ENCODE measurements around the gene CEP170B. TPM values are rescaled to one million over a fixed set of nuclear protein-coding genes. Genes with fewer than 3 reads are reported as not detected.

Gene CEP170B
- total and polyA plus RNA-seq, 2 donors (not counting 3 experiments of a cell fraction or from before 2014, with no cell fraction given): 13.9 to 38.6 TPM

DNA sequence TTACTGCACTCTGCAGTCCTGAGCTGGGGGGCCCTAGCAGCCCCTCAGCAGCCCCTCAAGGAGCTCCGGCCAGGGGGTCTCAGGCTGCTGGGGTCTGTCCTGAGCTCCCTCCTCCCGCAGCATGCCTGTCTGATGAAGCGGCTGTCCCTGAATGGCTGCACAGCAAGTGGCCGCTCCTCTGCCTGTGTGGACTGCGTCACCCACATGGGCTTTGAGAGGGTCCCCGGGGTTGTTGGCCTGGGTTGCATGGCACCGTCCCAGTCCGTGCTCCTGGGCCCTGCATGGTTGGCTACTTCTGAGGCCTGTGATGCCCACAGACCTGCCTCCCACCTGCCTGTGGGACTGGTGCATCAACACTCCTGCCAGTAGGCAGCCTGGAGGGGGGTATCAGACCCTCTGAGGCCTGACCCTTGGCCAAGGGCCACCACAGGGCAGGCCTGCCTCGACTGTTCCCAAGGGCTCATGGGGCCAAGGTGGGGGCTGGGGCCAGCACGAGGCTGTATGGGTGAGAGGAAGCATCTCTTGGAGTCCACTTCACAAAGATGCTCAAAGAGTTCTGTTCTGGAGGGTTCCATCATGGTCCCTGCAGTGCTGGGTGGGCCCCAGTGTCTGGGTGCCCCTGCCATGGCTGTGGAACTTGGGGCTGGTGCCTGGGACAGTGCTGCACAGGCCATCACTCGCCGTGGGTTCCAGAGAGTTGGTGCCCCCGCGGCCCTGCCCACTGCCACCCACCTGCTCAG lies 12.2 kb downstream of the CEP170B start:
- FAIRE-seq (no peak), DNase-seq (ENCODE audit: low read depth, low spot score) (no peak)
- ChIA-PET CTCF (interaction anchor here (0.8 to 1.2 kb wide), 2 partner anchors 12 to 56 kb away, joined by 3 to 4 read pairs; partner anchors contain the start of gene CEP170B), POLR2A (no interaction called here)
- Histone ChIP-seq H3K9me3 (replicated peaks; ENCODE audit: control insufficient read depth, insufficient read depth, low read length) (no peaks in the 10 kb centered on the region), H3K4me3 (replicated peaks in 1 of 3; ENCODE audit: insufficient read depth in 1 of 3, low read depth in 1 of 3, low read length in 3 of 3) (no peak overlapping the region), H3K36me3 (ENCODE audit: control insufficient read depth in 2 of 2, extremely low read depth in 1 of 2, insufficient read depth in 2 of 2, low read length in 2 of 2) (peaks cover 0 to 17% of the 10 kb centered on the region in 2 experiments), H3K9me1 (replicated peaks; ENCODE audit: control insufficient read depth, extremely low read depth, insufficient read depth, low read length) (no peaks in the 10 kb centered on the region), H3K79me2 (ENCODE audit: control insufficient read depth, insufficient read depth, low read length) (no peaks in the 10 kb centered on the region), H3K4me2 (ENCODE audit: insufficient read depth, low read length) (no peak overlapping the region), H3K27ac (ENCODE audit: insufficient read depth, low read depth, low read length) (no peak overlapping the region), H4K20me1 (replicated peaks; ENCODE audit: control insufficient read depth, extremely low read depth, insufficient read depth, low read length) (no peaks in the 10 kb centered on the region), H2AFZ (ENCODE audit: low read depth, low read length) (no peak overlapping the region), H3K4me1 (ENCODE audit: control insufficient read depth, extremely low read depth, insufficient read depth, low read length) (no peaks in the 10 kb centered on the region), H3K9ac (replicated peaks; ENCODE audit: extremely low read depth, insufficient read depth, low read length) (no peak overlapping the region), H3K27me3 (ENCODE audit: control insufficient read depth in 2 of 2, insufficient read depth in 2 of 2, low read length in 2 of 2) (no peaks in the 10 kb centered on the region)
- BruUV-seq (replicated peaks): no TSS peak
- intact Hi-C loops (cut with micrococcal nuclease): no loop called here
- TF ChIP-seq POLR2A (IDR thresholded peaks at IDR 0.05; ENCODE audit: low read depth, low read length) (no peak), FOS (IDR thresholded peaks at IDR 0.05; ENCODE audit: borderline replicate concordance, insufficient read depth, low read length) (no peak), MAX (IDR thresholded peaks at IDR 0.05; ENCODE audit: insufficient read depth, insufficient read length) (no peak), GATA2 (IDR thresholded peaks at IDR 0.05; ENCODE audit: insufficient read depth, insufficient read length, low read depth, low read length) (no peak), JUN (IDR thresholded peaks at IDR 0.05; ENCODE audit: borderline replicate concordance, insufficient read depth, insufficient read length, low read depth) (no peak), MYC (IDR thresholded peaks at IDR 0.05; ENCODE audit: low read depth, low read length) (no peak), POLR2AphosphoS5 (IDR thresholded peaks at IDR 0.05; ENCODE audit: insufficient read depth, low read depth, low read length) (no peak), EZH2 (IDR thresholded peaks at IDR 0.05; ENCODE audit: borderline replicate concordance, low read depth, low read length, severe bottlenecking) (no peak)
- TF ChIP-seq, protein P1, sequence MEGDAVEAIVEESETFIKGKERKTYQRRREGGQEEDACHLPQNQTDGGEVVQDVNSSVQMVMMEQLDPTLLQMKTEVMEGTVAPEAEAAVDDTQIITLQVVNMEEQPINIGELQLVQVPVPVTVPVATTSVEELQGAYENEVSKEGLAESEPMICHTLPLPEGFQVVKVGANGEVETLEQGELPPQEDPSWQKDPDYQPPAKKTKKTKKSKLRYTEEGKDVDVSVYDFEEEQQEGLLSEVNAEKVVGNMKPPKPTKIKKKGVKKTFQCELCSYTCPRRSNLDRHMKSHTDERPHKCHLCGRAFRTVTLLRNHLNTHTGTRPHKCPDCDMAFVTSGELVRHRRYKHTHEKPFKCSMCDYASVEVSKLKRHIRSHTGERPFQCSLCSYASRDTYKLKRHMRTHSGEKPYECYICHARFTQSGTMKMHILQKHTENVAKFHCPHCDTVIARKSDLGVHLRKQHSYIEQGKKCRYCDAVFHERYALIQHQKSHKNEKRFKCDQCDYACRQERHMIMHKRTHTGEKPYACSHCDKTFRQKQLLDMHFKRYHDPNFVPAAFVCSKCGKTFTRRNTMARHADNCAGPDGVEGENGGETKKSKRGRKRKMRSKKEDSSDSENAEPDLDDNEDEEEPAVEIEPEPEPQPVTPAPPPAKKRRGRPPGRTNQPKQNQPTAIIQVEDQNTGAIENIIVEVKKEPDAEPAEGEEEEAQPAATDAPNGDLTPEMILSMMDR (IDR thresholded peaks at IDR 0.05; ENCODE audit: extremely low read depth in 1 of 2, insufficient read depth in 1 of 2, low read depth in 1 of 2, low read length in 2 of 2): no peak
- dilution Hi-C loops (cut with MboI; ENCODE audit: extremely low pct_ligation_motif_present, low sequenced_read_pairs): no loop called here
